Upper lobe of left lung (tissue), 4 donors: ENCODE measurements around the gene NPDC1.

Experiments
- CTCF ChIP-seq, 6 experiments: fragments of 450-650 bp in 4 of 6; fragments of 200-600 bp in 2 of 6; sonication (generic) in 2 of 6; IDR thresholded peaks; one replicate each; pipeline ENCODE4 v1.5.1; 2016 to 2019; ENCODE audit warnings: antibody characterized with exemption in 6 of 6
- EP300 ChIP-seq, 4 donors: sonication (generic); formaldehyde crosslinking; IDR thresholded peaks; one replicate each; pipeline ENCODE4 v1.5.1; 2017; ENCODE audit warnings: antibody characterized with exemption in 4 of 4, control low read depth in 2 of 4
- POLR2A ChIP-seq, 4 donors: fragments of 450-650 bp; IDR thresholded peaks; one replicate each; pipeline ENCODE4 v1.5.1; 2016 to 2017; ENCODE audit warnings: antibody characterized with exemption in 4 of 4, mild to moderate bottlenecking in 2 of 4
- POLR2AphosphoS5 ChIP-seq, 2 donors: sonication (generic); formaldehyde crosslinking; IDR thresholded peaks; one replicate each; pipeline ENCODE4 v1.5.1; 2017; ENCODE audit warnings: antibody characterized with exemption in 2 of 2

- peak in 2 of 6 experiments; percentile 19 to 55 for TF ChIP-seq CTCF (IDR thresholded peaks at IDR 0.05)
- TF ChIP-seq EP300 (IDR thresholded peaks at IDR 0.05) = peak in 1 of 4 donors; percentile 36
- peak; percentile 34 to 85 (median 57) for TF ChIP-seq POLR2A (IDR thresholded peaks at IDR 0.05)
- TF ChIP-seq POLR2AphosphoS5 (IDR thresholded peaks at IDR 0.05) = peak; percentile 86 to 91
These were observed 40.8 kb upstream of the NPDC1 start, which contains the start of gene MAN1B1 for GRCh38 chr9:137086531-137087408.
